Measurements from ENCODE around the gene ELMO3. TPM values are rescaled to one million over a fixed set of nuclear protein-coding genes. Genes with fewer than 3 reads are reported as not detected.
A peak's percentile ranks its signal among the peaks of the same experiment; 100 is the strongest.

Gene ELMO3
- polyA plus RNA-seq, 4 donors = 0.86 to 8.5 (median 5.5) TPM

DNA sequence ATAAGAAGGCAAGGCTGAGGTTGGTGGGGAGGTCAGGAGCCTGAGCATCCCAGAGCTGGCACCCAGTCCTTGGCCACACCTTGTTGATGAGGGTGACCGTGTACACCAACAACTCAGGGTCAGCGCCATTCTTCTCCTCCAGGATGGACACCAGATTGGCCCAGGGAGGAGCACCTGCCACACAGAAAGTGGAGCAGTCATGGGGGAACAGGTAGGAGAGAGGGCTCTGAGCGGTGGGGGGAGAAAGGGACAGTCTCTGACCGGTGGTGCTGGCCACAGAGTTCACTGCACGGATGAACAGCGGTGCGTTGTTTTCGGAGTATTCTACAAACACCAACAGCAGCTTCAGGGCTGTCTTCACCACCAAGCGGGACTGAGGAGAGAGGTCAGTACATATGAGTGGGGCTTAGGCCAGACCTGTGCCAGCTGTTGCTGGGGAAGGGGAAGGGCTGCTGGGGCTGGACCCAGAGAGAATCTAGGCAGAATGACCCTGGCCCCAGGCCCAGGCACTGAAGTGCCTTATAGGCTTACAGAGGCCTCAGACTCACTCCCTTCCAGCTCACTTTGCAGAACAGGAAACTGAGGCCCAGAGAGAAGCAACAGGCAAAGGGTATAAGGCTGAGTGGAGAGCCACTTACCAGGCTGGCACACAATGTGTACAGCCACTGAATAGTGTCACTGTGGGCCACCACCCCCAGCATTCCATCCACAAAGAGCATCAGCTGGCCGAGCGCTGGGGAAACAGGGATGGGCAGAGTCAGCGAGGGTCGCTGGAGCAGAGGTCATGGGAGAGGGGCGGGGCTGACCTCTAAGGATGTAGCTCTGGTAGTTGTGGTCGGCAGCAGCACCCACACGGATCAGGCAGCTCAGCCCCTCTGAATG lies 38.7 kb downstream of the ELMO3 start:
- DNase-seq (ENCODE audit: low read depth in 4 of 4, low spot score in 3 of 4) = no peak

DNA sequence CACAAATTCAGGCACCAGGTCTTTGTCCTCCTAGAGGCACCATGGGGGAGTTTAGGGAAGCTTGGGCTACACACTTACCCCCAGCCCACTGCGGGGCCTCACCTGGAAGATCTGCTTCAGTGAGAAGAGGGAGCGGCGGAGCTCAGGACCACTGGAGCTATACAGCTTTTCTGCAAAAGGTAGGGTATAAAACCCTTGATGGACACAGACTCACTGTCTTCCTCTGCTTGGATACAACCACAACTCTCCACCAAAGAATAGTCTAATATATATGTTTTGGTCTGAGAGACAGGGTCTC lies 39.3 kb downstream of the ELMO3 start:
- no peak for DNase-seq (ENCODE audit: low read depth in 4 of 4, low spot score in 3 of 4)

DNA sequence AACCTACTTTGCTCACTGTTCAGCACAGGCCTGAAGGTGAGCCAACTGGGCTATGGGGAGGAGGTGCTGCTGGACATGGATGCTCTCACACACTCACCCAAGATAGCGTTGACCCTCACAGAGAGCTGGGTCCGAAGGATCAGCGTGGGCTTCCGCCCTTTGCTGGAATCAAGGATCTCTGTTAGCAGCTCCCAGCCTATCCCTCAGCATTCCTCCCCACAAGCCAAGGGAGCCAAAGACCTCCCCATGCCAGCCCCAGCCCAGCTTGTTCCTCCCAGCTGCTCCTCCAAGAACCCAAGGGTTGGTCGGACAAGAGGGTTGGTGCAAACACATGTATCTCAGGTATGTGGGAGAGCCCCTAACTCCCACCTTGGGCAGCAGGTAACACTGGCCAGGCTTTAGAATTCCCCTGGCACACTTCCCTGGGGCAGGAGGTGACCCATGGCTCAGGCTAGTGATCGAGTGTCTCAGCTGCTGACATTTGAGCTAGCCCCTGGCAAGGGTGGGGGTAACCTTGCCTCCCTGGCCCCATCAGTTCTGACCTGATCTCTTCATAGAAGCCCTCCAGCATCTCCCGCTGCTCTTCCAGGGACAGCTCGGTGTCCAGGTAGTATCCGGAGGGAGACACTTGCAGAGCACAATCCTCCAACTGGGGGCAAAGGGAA lies 40.0 kb downstream of the ELMO3 start:
- DNase-seq (ENCODE audit: low read depth in 4 of 4, low spot score in 3 of 4) = no peak

DNA sequence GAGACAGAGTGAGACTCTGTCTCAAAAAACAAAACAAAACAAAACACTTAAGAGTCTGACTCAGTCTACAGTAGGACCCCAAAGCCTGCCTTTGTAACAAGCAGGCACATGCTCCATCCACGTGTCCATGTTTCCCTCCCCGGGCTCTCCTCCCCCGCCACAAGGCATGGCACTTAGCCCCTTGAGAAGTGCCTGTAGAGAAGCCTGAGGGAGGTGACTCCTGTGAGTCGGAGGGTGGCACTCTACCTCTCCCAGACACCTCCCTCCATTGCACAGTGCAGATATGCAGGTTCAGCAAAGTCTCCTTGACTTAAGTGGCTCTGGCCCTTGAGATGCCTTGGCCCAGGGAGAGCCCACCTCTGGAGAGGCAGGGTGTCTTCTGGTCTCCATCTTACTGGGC lies 41.6 kb downstream of the ELMO3 start:
- DNase-seq (ENCODE audit: low read depth in 4 of 4, low spot score in 3 of 4) = no peak

GRCh38 chr16:67241008-67241900 lies 42.3 kb downstream of the ELMO3 start:
- DNase-seq (ENCODE audit: low read depth in 4 of 4, low spot score in 3 of 4) = no peak

GRCh38 chr16:67242138-67242730 lies 43.3 kb downstream of the ELMO3 start:
- DNase-seq (ENCODE audit: low read depth in 4 of 4, low spot score in 3 of 4) = no peak

DNA sequence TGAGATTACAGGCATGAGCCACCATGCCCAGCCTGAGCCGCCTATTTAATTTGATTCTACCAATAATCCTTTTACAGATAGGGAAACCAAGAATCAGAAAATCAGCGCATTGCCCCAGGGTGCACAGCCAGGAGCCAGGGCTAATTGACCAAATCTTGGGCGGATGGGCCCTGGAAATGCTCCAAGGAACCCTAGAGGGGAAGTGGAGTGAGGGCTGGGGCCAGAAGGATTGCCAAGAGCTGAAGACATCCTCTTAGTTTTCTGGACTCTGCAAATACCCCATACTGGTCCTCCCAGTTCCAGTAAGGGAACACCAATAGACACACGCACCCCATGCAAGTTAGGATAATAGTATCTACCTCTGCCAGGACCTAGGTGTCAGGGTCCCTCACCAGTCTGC lies 44.5 kb downstream of the ELMO3 start:
- DNase-seq (ENCODE audit: low read depth in 4 of 4, low spot score in 3 of 4) = no peak

- DNase-seq (ENCODE audit: low read depth in 4 of 4, low spot score in 3 of 4) = no peak
Measured at GRCh38 chr16:67244387-67245185, 45.7 kb downstream of the ELMO3 start.

GRCh38 chr16:67245186-67245585 lies 46.3 kb downstream of the ELMO3 start:
- no peak for DNase-seq (ENCODE audit: low read depth in 4 of 4, low spot score in 3 of 4)

DNA sequence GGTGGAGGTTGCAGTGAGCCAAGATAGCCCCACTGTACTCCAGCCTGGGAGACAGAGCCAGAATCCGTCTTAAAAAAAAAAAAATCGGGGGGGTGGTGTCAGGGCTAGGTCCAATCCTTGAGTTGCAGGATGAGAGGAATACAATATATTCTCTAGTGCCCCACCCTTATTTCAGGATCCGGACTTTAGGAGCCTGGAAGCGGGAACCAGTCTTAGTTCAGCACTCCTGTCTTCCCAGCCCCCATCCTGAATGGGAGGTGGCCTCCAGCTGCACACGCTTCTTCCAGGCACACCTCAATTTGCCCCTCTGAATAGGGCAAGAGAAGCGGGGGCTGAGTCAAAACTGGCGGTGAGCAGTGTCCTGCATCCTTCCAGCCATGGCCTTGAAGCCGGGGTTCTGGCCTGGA lies 46.7 kb downstream of the ELMO3 start:
- DNase-seq (ENCODE audit: low read depth in 4 of 4, low spot score in 3 of 4) = no peak

- DNase-seq (ENCODE audit: low read depth in 4 of 4, low spot score in 3 of 4) = peak in 3 of 4 donors; percentile 60 to 72 (median 68)
Measured at GRCh38 chr16:67246081-67246755, 47.3 kb downstream of the ELMO3 start.

- no peak for DNase-seq (ENCODE audit: low read depth in 4 of 4, low spot score in 3 of 4)
Measured at GRCh38 chr16:67246756-67247191, 47.8 kb downstream of the ELMO3 start.

GRCh38 chr16:67247192-67248072 lies 48.5 kb downstream of the ELMO3 start, which contains the start of gene FHOD1:
Gene FHOD1, minus strand, starts transcription at chr16:67247481. Its CDS starts 71 bp downstream, at chr16:67247410.
- peak; percentile 76 to 84 (median 82) for DNase-seq (ENCODE audit: low read depth in 4 of 4, low spot score in 3 of 4)

DNA sequence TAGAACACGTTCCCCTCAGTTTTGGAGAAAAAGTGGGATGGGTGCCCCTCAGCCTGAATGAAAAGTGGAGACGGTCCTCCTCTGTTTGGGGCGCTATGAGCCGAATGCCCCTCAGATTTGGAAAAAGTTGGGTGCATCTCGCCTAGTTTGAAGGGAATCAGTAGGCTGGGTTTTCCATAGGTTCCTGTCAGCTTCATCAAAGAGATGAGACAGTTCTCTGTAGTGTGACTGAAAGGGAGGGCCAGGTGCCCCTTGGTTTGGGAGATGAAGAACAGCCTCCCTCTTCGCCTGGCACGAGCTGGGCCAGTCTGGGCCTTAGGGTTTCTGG lies 49.1 kb downstream of the ELMO3 start:
- DNase-seq (ENCODE audit: low read depth in 4 of 4, low spot score in 3 of 4) = no peak

DNA sequence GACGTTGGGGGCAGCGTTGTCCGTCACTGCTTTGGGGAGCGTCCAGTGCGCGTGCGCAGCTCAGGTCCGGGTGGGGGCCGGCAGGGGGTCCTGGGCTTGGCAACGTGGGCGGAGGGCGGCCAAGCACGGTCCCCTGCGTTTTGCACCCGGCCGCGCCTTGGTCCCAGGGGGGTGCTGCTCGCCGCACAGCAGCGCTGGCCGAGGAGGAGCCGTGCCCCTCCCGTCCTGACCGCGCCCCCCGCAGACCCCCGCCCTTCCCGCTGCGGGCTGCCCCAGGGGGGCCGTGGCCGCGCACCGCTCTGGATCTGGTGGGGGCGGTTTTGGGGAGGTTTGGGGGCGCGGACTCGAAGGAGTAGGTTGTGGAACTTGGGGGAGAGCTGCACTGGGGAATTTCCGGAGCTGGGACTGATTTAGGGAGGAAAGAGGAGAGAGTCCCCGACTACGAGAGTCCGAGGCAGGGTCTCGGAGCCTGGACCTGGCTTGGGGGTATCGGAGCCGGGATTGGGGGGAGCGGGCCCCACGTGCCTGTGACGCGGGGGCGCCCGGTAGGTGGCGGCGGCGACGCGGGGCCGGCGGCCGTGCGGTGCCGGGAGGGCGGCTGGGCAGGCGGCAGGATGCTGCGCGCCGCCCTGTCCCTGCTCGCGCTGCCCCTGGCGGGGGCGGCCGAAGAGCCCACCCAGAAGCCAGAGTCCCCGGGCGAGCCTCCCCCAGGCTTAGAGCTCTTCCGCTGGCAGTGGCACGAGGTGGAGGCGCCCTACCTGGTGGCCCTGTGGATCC lies 49.7 kb downstream of the ELMO3 start, which contains the start of gene SLC9A5:
SLC9A5 (plus strand) TSS at position 579 of the 777 bp plus-strand sequence; CDS start at position 615, 36 bp downstream.
- DNase-seq (ENCODE audit: low read depth in 4 of 4, low spot score in 3 of 4) = no peak

DNA sequence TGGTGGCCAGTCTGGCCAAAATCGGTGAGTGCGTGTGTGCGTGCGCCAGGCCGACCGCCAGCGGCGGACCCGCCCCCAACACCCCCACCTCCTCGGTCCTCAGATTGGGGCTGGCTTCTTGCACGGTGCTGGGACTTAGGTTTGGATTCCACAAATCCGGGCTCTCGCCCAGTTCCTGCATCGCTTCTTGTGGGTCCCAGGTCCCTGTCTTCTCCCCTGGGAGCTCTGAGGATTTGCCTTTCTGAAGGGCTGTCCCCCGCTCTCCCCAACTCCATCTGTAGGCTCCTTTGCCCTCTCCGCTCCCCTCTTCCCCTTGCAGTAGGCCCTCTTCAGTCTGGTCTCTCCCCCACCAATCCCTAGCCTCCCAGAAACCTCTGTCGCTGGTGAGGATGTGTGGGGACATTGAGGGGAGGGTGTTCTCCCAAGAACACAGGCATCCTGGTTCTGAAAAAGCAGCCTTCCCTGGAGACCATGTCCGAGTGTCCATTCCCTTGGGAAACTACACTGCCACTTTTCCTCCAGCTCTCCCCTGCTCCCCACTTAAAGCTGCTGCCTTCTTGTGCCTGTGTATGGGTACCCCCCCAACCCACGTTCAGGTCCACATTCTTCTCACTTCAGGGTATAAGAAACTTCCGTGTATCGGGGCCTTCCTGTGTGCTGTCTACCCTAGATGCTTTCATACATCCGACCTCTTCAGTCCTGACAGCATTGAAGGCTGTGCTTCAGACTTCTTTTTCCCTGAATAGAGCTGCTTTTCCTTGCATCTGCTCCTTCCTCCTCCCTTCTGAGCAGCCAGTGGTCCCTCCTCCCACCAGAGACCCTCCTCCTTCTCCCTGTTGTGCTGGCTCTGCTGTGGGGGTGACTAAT lies 50.5 kb downstream of the ELMO3 start:
- DNase-seq (ENCODE audit: low read depth in 4 of 4, low spot score in 3 of 4) = no peak

DNA sequence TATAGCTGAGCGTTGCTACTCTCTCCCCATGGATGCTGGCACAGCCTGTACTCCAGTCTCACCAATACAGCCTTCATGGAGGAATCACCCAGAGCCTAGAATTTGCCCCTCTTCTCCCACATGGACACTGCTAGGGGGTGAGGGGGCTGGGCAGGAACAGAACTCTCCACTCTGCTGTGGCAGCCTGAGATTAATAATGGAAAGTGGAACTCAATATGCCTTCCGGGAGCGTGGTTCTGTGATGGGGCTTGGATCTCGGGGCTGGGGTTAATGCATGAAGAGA lies 51.1 kb downstream of the ELMO3 start:
- no peak for DNase-seq (ENCODE audit: low read depth in 4 of 4, low spot score in 3 of 4)

Measured in left renal pelvis (tissue), 4 donors.